TTC549 (cell line): ENCODE results near the gene PARK7.
"Not testable (repeated sequence)": the region's sequence is repeated elsewhere in the genome, so short reads cannot be mapped to it uniquely, and the experiment has no call there.

ENCODE experiments used
- FAIRE-seq: peaks from 2 replicates; lab custom pipeline; 2012; peaks lifted over from hg19 to GRCh38; lab: Jason Lieb, UNC

Gene PARK7

DNA sequence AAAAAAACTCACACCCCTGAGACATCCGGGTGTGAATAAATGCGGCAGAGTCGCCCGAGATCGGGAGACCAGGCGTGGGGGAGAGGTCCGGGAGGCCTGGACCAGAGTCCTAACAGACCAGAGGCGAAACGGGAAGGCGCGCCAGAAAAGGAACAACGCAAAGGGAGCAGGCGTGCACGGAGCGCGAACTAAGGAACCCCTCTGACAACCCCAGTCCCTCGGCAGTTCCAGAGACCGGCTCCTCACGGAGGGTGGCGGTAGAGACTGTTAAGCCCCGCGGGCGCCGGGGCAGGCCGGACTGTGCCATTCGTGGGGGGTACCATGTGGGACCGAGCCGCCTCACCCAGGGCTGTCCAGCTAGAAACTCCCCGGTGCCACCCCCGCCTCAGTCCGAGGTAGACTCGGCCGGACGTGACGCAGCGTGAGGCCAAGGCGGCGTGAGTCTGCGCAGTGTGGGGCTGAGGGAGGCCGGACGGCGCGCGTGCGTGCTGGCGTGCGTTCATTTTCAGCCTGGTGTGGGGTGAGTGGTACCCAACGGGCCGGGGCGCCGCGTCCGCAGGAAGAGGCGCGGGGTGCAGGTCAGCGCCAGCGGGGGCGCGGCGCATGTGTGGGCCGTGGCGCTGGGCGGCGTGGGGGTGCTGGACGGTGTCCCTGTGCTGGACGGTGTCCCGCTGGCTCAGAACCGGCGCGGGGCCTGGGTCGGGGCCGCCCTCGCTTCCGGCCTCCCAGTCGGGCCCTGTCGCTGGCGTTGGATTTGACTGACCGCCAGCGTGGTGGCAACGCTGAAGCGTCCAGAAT, at the start of gene PARK7:
Gene PARK7 (plus strand): TSS at position 496 of the 798 bp plus-strand sequence. CDS start 1,075 bp downstream, outside the sequence.
- FAIRE-seq: peak; percentile 67

DNA sequence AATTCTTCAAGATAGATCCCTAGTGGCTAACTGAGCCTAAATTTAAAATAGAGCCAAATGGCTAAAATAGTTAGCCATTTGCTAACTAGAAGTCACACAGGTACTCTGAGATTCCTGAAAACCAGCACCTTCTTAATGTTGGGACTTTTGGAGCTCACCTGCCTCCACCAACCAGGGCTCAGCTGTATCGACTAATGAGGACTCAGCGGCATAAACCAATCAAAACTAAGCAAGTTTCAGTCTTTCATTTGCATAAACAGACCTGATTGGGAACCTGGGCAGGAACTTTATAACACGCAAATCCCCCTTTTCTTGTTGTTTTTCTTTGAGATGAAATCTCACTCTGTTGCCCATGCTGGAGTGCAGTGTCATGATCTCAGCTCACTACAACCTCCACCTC, 49.4 kb upstream of the PARK7 start:
- FAIRE-seq: no peak

DNA sequence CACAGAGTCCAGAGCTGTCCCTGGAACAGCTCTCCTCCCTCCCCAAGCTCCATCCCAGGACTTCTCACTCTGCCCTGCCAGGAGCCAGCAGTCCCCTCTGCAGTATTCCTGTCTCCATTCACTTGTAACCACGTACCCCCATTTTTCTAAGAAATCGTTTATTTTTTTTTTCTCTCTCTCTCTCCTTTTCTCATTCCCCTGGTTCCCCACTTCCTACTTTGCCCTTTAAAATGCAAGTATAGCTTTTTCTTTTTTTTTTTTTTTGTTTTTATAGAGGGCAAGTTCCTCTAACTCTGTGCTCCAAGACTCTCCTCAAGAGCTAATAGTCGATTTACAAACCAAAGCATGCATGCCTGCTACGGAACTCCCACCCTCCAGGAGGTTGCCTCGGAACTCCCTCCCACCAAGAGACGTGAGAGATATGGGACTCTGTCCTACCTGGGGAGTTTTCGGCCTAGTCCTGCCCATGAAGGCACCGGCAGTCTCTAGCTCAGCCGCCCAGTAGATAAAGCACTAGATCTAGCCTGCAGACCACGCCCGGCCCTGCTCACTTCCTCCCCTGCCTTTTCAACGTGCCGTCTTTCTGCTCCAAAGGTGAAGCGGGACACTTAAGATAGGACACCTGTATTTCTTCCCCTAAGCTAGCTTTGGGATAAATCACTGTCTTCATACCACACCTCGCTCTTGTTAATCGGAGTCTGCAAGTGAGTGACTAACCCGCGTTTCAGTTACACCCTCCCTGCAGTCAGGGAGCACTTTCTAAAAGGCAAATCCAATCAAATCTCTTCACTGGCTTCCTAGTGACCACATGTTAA, 48.6 kb upstream of the PARK7 start:
- no peak for FAIRE-seq

DNA sequence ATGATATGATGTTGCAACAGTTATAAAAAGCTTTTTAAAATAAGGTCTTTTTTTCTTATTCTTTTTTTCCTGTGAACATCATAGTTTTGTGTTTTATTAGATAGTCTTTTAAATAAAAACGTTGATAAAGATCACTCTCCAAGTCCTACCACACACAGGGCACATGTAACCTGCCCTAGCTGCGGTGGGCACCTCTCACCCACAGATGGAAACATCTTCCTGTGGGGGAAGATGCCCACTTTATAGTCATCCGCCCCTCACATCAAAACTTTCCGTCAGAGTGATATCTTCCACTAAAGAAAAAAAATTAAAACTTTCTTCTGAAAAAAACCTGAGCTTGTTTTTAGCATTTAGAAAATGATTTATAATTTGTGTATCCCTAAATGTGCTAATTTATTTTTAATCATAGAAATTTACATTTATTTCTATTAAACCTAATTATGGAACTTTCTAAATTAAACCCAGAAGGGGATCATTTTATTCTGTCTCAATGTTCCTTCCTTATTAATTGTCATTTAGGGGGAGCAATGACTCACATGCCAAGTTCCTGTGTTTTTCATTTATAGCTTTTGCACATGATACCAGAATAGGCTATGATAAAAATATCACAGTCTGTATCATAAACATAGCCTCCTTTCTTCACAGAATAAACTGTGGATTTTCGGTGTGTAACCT, 45.5 kb upstream of the PARK7 start:
- no peak for FAIRE-seq

DNA sequence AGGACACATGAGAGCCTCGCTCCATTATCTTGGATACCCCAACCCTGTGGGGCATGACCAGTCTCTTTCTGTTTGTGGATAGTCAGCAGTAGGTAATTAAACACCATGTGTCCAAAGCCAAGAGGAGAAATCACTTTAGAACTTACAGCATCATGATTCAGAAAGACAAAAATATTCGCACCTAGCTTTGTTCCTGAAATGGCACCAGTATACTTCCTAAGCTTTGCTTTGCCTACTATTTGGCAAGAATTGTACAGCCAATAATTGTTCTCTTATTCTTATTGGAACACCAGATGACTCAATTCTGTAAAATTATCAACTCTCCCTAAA, 45.0 kb upstream of the PARK7 start:
- FAIRE-seq: no peak

DNA sequence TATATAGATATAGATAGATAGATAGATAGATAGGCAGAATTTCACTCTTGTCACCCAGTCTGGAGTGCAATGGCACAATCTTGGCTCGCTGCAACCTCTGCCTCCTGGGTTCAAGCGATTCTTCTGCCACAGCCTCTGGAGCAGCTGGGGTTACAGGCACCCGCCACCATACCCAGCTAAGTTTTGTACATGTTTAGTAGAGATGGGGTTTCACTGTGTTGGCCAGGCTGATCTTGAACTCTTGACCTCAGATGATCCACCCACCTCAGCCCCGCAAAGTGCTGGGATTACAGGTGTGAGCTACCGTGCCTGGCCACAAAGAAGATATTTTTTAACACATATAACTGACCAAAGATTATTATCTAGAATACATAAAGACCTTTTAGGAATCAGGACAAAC, 43.5 kb upstream of the PARK7 start:
- FAIRE-seq: not testable (repeated sequence)

DNA sequence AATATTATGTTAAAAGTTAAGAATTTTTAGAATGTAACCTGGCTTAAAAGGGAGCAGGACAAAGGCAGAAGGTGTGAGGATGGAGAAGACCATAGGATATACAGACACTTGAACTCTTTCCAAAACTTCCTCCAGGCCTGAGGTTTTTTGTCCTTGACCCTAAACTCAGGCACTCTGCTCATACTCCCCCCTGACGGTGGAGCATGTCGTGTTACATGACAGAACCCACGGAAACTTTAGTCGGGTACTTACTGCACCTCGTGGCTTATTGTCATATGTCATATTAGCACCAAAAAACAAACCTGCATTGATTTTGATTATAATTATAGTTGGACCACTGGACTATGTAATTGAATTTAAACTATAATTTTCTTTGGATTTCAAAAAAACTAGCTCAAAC, 41.6 kb upstream of the PARK7 start:
- no peak for FAIRE-seq

DNA sequence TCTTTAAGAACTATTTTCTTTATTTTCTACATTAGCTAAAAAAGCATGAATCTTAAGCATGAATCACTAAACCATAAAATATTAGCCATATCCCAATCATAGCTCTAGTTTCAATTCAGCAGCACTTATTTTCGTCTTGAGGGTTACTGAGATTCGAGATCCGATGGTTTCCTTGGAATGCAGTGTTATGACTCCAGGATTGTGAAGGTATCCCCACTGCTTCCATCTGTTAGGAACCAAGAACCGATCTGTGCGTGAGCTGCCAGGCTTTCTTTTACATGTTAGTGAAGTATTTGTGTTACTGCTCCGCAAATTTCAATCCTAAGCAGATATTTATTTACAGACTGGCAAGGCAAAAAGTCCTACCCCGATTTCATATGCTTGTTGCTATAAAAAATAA, 39.7 kb upstream of the PARK7 start:
- FAIRE-seq: no peak

DNA sequence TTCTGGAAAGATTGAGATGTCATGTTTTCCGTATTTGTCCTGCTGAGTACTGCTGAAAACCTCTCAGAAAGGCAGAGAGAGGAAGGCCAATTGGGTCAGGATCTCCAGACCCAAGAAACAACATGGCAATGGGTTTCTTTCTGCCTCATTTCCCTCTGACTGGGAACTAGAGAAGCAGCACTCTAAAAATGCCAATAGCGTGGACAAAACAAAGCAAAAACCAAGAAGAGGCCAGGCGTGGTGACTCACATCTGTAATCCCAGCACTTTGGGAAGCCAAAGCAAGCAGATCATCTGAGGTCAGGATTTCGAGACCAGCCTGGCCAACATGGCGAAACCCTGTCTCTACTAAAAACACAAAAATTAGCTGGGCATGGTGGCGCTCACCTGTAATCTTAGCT, 39.2 kb upstream of the PARK7 start:
- FAIRE-seq: no peak

DNA sequence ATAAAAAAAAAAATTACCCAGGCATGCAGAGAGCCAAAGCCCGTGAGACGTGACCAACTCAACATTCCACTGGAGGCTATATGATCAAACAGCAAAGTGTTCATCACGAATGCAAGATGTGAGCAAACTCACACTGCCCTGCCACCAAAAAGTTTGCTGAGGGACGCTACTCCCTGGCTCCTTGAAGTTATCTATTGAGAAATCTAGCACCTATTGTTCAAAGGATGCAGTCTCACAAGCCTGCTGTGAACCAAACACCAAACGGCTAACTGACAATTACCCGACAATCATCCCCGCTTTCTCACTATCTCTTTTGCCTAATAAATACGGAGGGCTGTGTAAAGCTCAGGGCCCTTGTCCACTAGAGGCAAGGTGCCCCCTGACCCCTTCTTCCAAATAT, 34.5 kb upstream of the PARK7 start:
- not testable (repeated sequence) for FAIRE-seq

DNA sequence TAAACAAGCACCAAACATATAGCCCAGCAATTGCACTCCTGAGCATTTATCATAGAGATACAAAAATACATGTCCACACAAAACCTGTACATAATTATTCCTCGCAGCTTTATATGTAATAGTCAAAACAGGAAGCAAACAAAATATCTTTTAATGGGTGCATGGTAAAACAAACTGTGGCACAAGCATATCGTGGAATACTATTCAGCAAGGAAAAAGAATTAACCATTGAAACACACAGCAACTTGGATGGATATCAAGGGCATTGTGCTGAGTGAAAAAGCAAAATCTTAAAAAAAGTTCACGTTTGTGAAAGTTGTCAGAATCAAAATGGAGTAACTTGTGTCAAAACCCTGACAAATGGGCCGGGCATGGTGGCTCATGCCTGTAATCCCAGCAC, 33.3 kb upstream of the PARK7 start:
- FAIRE-seq: no peak

DNA sequence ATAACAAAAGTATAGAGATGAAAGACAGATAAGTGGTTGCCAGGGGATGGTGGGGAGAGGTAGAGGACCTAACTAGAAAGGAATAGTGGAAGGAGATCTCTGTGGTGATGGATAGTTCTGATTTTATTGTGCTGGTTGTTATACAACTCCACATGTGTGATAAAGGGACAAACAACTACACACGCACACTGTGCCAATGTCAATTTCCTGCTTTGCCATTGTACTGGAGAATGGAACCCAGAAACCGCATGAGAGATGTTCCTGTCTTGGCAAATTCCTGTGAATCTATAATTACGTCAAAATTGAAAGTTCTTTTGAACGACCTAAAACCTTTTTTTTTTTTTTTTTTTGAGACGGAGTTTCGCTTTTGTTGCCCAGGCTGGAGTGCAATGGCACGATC, 31.9 kb upstream of the PARK7 start:
- FAIRE-seq: no peak

DNA sequence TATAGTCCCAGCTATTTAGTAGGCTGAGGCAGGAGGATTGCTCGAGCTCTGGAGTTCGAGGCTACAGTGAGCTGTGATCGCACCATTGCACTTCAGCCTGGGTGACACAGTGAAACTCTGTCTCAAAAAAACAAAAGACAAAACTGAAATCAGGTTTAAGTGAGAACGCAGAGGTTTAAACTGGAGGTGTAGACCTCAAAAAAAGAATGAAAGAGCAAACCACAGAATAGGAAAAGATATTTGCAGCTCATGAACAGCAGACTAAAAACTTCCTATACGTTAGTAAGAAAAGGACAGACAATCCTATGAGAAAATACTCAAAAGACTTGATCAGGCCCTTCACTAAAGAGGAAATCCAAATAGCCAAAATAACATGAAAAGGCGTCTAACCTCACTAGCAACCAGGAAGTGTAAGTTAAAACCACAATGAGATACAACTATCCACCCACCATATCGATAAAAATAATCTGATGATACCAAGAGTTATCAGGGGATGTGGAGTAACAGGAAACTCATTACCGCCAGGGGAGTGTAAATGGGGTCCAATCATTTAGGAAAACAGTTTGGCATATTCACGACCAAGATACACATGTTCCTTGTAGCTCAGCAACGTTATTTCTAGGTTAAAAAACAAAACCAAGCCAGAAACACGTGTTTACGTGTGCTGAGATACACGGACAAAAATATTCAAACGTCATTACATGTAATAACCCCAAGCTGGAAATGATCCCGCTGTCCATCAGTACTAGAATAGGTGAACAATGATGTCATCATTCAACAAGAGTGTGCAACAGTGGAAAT, 30.7 kb upstream of the PARK7 start:
- FAIRE-seq: no peak

DNA sequence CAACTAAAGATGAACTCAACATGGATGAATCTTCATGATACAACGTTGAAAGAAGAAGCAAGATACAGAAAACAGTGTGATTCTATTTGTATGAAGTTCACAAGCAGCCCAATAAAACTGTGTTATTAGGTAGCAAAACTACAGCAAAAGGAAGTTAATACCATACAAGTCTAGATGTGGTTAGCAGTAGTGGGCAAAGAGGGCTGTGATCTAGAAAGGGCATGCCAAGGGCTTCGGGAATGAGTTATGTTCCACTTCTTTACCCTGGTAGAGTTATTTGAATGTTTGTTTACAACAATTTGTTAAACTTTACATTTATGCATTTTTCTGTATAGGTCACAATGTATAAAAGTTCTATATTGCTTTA, 30.1 kb upstream of the PARK7 start:
- no peak for FAIRE-seq

DNA sequence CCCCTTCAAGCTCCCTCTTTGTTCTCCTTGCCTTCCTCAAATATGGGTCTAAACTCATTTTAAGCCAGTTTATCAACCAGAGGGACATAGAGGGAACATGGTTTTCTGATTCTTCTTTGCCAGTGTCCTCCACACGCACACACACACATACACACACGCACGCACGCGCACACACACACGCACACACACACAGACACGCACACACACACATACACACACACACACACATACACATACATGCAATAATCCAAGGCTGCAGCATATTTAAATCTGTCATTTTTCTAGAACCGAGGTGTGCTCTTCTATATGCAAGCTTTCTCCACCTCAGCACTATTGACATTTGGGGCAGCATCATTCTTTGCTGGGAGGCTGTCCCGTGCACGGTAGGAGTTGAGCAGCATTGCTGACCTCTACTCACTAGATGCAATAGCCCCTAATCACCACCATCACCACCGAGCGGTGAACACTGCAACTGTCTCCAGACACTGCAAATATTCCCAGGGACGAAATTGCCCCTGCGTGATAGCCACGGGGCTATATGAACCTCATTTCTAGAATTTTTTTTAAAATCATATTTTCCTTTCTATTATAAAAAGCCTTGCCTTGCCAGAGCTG, 28.9 kb upstream of the PARK7 start:
- no peak for FAIRE-seq

DNA sequence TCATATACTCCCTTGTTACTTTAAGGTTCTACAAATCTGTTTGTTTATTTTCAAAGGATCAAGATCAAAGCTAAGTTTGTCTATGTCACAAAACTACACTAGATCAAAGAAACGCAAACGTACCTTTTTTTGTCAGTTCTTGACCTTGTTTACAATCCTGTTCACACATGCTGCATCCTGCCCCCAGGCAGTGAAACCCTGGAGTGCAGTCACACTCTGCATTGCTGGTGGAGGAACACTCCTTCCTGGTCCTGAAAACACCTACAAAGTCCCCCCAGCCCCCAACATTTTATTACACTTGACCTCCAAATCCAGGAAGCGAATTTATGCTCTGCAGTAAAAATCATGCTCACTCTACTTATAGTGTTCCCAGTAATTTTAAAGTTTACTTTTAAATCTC, 23.4 kb upstream of the PARK7 start:
- FAIRE-seq: no peak

DNA sequence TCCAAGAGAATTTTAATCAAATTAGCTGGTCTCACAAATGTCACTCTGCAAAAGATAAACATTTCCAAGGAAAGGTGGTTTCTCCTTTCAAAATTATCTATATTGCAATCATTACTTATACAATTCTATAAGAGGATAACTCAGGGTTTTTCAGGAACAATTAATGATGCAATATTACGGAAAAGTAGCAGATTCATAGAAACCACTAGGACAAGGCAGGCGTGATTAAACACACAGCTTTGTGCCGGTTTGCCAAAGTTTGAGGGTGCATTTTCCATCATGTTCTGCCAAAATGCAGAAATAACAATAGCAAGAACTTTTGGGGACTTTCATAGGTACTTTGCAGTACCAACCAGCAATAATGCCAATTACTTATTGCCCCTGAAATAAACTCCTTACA, 21.5 kb upstream of the PARK7 start:
- FAIRE-seq: no peak

DNA sequence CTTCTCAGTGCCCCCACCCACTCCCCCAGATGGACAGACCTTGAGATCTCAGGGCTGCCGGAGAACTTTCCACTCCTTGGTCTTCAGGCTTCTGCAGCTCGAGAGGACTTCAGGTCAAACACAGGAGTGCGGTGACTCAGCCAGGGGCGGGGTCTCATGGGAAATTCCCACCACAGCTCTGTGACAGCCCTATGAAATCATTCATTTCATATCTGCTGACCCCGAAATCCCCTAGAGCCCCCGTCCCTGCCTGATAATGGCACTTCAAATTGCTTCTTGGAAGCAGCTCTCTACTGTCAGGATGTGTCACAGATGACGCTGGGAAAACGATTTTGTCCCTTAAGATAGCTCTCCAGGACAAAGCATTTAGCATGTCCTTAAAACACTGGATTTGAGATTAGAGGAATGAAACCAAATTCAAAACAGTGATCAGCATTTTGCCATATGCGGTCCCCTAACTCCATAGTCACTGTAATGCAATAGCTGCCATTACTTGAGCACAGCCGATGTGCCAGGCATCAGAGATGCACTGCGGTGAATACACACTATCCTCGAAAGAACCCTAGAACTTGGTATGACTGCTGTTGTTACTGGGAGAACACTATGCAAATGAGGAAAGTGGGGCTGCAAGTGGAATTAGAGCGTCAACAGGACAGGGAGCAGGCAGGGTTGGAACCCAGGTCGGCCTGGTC, 20.6 kb upstream of the PARK7 start, which contains the start of gene TNFRSF9:
Gene TNFRSF9 (minus strand): TSS at position 95 of the 692 bp plus-strand sequence. CDS start 845 bp downstream, outside the sequence.
- FAIRE-seq: no peak

DNA sequence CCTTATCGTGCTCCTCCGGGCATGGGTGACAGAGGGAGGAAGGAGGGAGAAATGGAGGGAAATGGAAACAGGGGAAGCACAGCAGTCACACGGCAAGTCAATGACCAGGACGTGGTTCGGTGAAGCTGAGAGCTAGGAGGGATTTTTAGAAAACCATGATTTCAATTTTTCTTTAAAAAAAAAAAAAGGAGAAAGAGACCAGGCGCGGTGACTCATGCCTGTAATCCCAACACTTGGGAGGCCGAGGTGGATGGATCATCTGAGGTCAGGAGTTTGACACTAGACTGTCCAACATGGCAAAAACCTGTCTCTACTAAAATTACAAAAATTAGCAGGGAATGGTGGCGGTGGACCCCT, 20.1 kb upstream of the PARK7 start:
- FAIRE-seq: no peak

DNA sequence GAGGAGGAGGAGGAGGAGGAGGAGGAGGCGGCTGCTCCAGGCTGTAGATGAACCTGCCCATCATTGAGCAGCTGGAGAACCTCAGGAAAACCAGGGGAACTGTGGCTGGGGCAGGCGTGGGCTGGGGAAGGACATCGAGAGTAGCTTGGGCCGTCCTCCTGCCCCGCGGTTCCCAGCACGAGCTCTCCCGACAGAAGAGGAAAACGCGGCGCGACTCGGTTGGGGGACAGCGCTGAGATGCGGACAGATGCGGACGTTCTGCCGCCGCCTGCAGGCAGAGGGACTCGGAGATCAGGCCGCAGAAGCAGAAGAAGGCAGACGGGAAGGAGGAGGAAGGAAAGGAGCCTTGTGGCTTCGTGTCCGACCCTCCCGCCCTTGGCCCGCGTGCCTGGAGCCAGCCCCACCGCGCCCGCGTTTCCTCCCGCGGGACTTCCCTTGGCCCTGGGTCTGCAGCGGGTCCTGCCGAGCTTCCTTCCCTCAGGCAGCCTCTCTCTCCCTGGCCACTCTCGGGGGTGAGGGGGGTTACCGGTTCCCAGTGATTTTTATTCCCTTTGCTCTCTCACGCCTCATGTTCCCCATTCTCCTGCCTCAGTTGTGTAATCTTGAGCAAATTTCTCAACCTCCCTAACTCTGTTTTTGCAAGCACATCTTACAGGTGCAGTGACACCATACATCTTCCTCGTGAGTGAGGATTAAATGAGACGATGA, 19.1 kb upstream of the PARK7 start:
- no peak for FAIRE-seq

DNA sequence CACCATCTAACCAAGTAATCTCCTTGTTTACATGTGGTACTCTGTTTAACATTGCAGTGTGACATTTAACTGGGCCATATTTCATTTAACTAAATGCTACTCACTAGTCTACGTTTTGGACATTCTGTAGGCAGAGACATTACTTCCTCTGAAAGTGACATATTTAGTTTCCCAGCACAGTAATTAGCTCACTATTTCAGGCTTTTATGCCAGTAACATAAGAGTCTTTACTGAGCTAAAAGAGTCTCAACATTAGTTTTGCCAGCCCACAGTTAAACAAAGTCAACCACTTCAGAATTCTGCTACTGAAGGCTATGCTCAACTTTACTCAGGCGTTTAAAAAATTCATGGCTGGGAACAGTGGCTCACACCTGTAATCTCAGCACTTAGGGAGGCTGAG, 18.3 kb upstream of the PARK7 start:
- no peak for FAIRE-seq
